Neural cell (in vitro differentiated cells): ENCODE measurements around the gene TBC1D8. TPM values are rescaled to one million over a fixed set of nuclear protein-coding genes. Genes with fewer than 3 reads are reported as not detected.

Experiments
- H2AFZ ChIP-seq: fragments of 200-600, 300-800 bp; sonication (generic), shearing (Covaris generic); 2 replicates; pipeline ENCODE4 v1.6.0; 2014; ENCODE audit warnings: low read depth, mild to moderate bottlenecking, antibody characterized with exemption, low read length, moderate library complexity
- H3F3A ChIP-seq: fragments of 200-600 bp; shearing (Covaris generic); 2 replicates; pipeline ENCODE4 v1.6.1; 2016; ENCODE audit warnings: mild to moderate bottlenecking, moderate library complexity, mixed read lengths, antibody characterized with exemption, low read length; ENCODE audit not compliant: insufficient read depth, poor library complexity, severe bottlenecking
- H3K27ac ChIP-seq: fragments of 200-600, 300-800 bp; sonication (generic), shearing (Covaris generic); 2 replicates; pipeline ENCODE4 v1.5.1; 2014; ENCODE audit warnings: mild to moderate bottlenecking, low read length, moderate library complexity
- H3K27me3 ChIP-seq: fragments of 300-800, 200-600 bp; sonication (generic), shearing (Covaris generic); 2 replicates; pipeline ENCODE4 v1.6.0; 2014; ENCODE audit warnings: mild to moderate bottlenecking, low read depth, low read length, moderate library complexity; ENCODE audit not compliant: insufficient read depth
- H3K36me3 ChIP-seq: fragments of 300-800, 200-600 bp; sonication (generic), shearing (Covaris generic); 2 replicates; pipeline ENCODE4 v1.5.1; 2014; ENCODE audit warnings: mild to moderate bottlenecking, antibody characterized with exemption, low read length, moderate library complexity; ENCODE audit not compliant: insufficient read depth
- H3K4me2 ChIP-seq: fragments of 300-800, 200-600 bp; sonication (generic), shearing (Covaris generic); 2 replicates; pipeline ENCODE4 v1.6.0; 2014; ENCODE audit warnings: mild to moderate bottlenecking, low read length
- H3K4me3 ChIP-seq: fragments of 300-800, 200-600 bp; sonication (generic), shearing (Covaris generic); 2 replicates; pipeline ENCODE4 v1.5.1; 2014; ENCODE audit warnings: mild to moderate bottlenecking, low read length, moderate library complexity
- H3K79me2 ChIP-seq: fragments of 200-600 bp; shearing (Covaris generic); replicated peaks from 2 replicates; pipeline ENCODE4 v1.6.0; 2014; ENCODE audit warnings: mild to moderate bottlenecking, low read length, moderate library complexity; ENCODE audit not compliant: insufficient read depth
- H3K9ac ChIP-seq: fragments of 300-800, 200-600 bp; sonication (generic), shearing (Covaris generic); 2 replicates; pipeline ENCODE4 v1.6.1; 2016; ENCODE audit warnings: mild to moderate bottlenecking, low read length, mixed read lengths
- H3K9me2 ChIP-seq: fragments of 200-600 bp; shearing (Covaris generic); 2 replicates; pipeline ENCODE4 v1.6.1; 2016; ENCODE audit warnings: mild to moderate bottlenecking, low read length, mixed read lengths; ENCODE audit not compliant: insufficient read depth
- H3K9me3 ChIP-seq: fragments of 200-600, 300-800 bp; sonication (generic), shearing (Covaris generic); 2 replicates; pipeline ENCODE4 v1.6.1; 2016; ENCODE audit warnings: mild to moderate bottlenecking, mixed run types, low read length, moderate library complexity, mixed read lengths
- H4K20me1 ChIP-seq: fragments of 200-600 bp; shearing (Covaris generic); 2 replicates; pipeline ENCODE4 v1.6.1; 2016; ENCODE audit warnings: mild to moderate bottlenecking, mixed run types; ENCODE audit not compliant: insufficient read depth
- CTCF ChIP-seq: fragments of 450-650 bp; IDR thresholded peaks from 2 replicates; pipeline ENCODE4 v1.5.1; 2014; ENCODE audit warnings: antibody characterized with exemption, mild to moderate bottlenecking, moderate library complexity; ENCODE audit not compliant: poor library complexity, severe bottlenecking
- EP300 ChIP-seq: fragments of 450-650 bp; conservative IDR thresholded peaks from 2 replicates; pipeline ENCODE4 v1.6.1; 2014; ENCODE audit warnings: antibody characterized with exemption, mild to moderate bottlenecking, moderate library complexity; ENCODE audit not compliant: poor library complexity, severe bottlenecking
- EZH2 ChIP-seq: fragments of 200-600, 300-800 bp; shearing (Covaris generic), sonication (generic); IDR thresholded peaks from 2 replicates; pipeline ENCODE4 v1.6.1; 2014; ENCODE audit warnings: antibody characterized with exemption, low read length, borderline replicate concordance, mild to moderate bottlenecking; ENCODE audit not compliant: insufficient read depth, poor library complexity, severe bottlenecking
- MXI1 ChIP-seq: fragments of 450-650 bp; conservative IDR thresholded peaks from 2 replicates; pipeline ENCODE4 v1.6.1; 2014; ENCODE audit warnings: antibody characterized with exemption, mild to moderate bottlenecking; ENCODE audit not compliant: poor library complexity, severe bottlenecking
- POLR2AphosphoS5 ChIP-seq: IDR thresholded peaks from 2 replicates; pipeline ENCODE4 v1.6.1; 2012
- RAD21 ChIP-seq: fragments of 450-650 bp; conservative IDR thresholded peaks from 2 replicates; pipeline ENCODE4 v1.6.1; 2014; ENCODE audit warnings: antibody characterized with exemption, mild to moderate bottlenecking, moderate library complexity
- REST ChIP-seq: IDR thresholded peaks from 2 replicates; pipeline ENCODE4 v1.6.1; 2012; ENCODE audit warnings: borderline replicate concordance
- SMC3 ChIP-seq: fragments of 450-650 bp; conservative IDR thresholded peaks from 2 replicates; pipeline ENCODE4 v1.6.1; 2014; ENCODE audit warnings: antibody characterized with exemption, mild to moderate bottlenecking, moderate library complexity; ENCODE audit not compliant: poor library complexity
- TAF1 ChIP-seq: IDR thresholded peaks from 2 replicates; pipeline ENCODE4 v1.6.1; 2012; ENCODE audit warnings: low read depth
- polyA plus RNA-seq: library from polyadenylated mRNA; depleted of rRNA; stranded (reverse); fragments of >200 nt; gene quantifications from 2 replicates; pipeline ENCODE4 v1.2.3, GENCODE V29; 2014

Gene TBC1D8
- polyA plus RNA-seq, 1 donor from 2014 or later, result 5.3 TPM

- TF ChIP-seq RAD21, result no peak
- TF ChIP-seq SMC3, result no peak
- TF ChIP-seq EP300, result no peak
- TF ChIP-seq REST, result no peak
- no peak for TF ChIP-seq CTCF
- no peak for TF ChIP-seq POLR2AphosphoS5
- no peak for TF ChIP-seq TAF1
- TF ChIP-seq EZH2, result no peak
- TF ChIP-seq MXI1, result no peak
- Histone ChIP-seq H3K9ac (no peak overlapping the region), H3K27me3 (no peaks in the 10 kb centered on the region), H2AFZ (no peak overlapping the region), H3F3A (no peaks in the 10 kb centered on the region), H3K36me3 (no peaks in the 10 kb centered on the region), H3K27ac (no peak overlapping the region), H3K79me2 (no peaks in the 10 kb centered on the region), H3K4me3 (no peak overlapping the region), H3K9me3 (no peaks in the 10 kb centered on the region), H3K4me2 (no peak overlapping the region), H4K20me1 (no peaks in the 10 kb centered on the region), H3K9me2 (no peaks in the 10 kb centered on the region)
Observed at GRCh38 chr2:101123795-101124471, 27.2 kb downstream of the TBC1D8 start.

- no peak overlapping the region for H3K27ac ChIP-seq
- no peak overlapping the region for H3K9ac ChIP-seq
- H3K36me3 ChIP-seq, result no peaks in the 10 kb centered on the region
- H3K4me2 ChIP-seq, result no peak overlapping the region
- H3K9me3 ChIP-seq, result no peaks in the 10 kb centered on the region
- no peaks in the 10 kb centered on the region for H4K20me1 ChIP-seq
- H3K9me2 ChIP-seq, result no peaks in the 10 kb centered on the region
- H3F3A ChIP-seq, result no peaks in the 10 kb centered on the region
- H2AFZ ChIP-seq, result no peak overlapping the region
- H3K4me3 ChIP-seq, result no peak overlapping the region
- TF ChIP-seq RAD21, result no peak
- no peak for TF ChIP-seq MXI1
- no peak for TF ChIP-seq EP300
- no peak for TF ChIP-seq REST
- no peaks in the 10 kb centered on the region for H3K79me2 ChIP-seq
- no peaks in the 10 kb centered on the region for H3K27me3 ChIP-seq
Observed at GRCh38 chr2:101121174-101121573, 30.0 kb downstream of the TBC1D8 start.
